ENCODE data around the gene EN1.

The EN1 gene

GRCh38 chr2:118794546-118794945, 52.9 kb downstream of the EN1 start:
- DNase-seq (ENCODE audit: extremely low spot score): no peak
- no peak for TF ChIP-seq ARNT (IDR thresholded peaks at IDR 0.05)
- no peak for TF ChIP-seq ELF4 (IDR thresholded peaks at IDR 0.05)
- TF ChIP-seq NFRKB (IDR thresholded peaks at IDR 0.05): no peak
- TF ChIP-seq LEF1 (IDR thresholded peaks at IDR 0.05; ENCODE audit: borderline replicate concordance): no peak
- TF ChIP-seq ZNF384 (IDR thresholded peaks at IDR 0.05): no peak
- no peak for TF ChIP-seq SUZ12 (IDR thresholded peaks at IDR 0.05)
- no peak for TF ChIP-seq FOXM1 (IDR thresholded peaks at IDR 0.05; ENCODE audit: borderline replicate concordance)
- TF ChIP-seq SP1 (IDR thresholded peaks at IDR 0.05): no peak
- no peak for TF ChIP-seq BHLHE40 (IDR thresholded peaks at IDR 0.05; ENCODE audit: borderline replicate concordance)
- TF ChIP-seq CTBP1 (IDR thresholded peaks at IDR 0.05; ENCODE audit: borderline replicate concordance): no peak
- TF ChIP-seq PKNOX1 (IDR thresholded peaks at IDR 0.05): no peak
- no peak for TF ChIP-seq TARDBP (IDR thresholded peaks at IDR 0.05)
- no peak for TF ChIP-seq FOXA1 (IDR thresholded peaks at IDR 0.05)
- TF ChIP-seq HDGF (IDR thresholded peaks at IDR 0.05; ENCODE audit: borderline replicate concordance): no peak
- no peak for TF ChIP-seq FOXK2 (IDR thresholded peaks at IDR 0.05)
- TF ChIP-seq L3MBTL2 (conservative IDR thresholded peaks at IDR 0.05): no peak
- POLR2A ChIA-PET: no interaction called here
- CTCF ChIA-PET: no interaction called here
